NOMO-1 treated with DMSO at 0.1 percent for 48 hours (cell line): ENCODE results near the gene IL1R1.
A peak's percentile ranks its signal among the peaks of the same experiment; 100 is the strongest.

Experiments used
- DNase-seq: peaks from one replicate; lab custom pipeline; 2025; ENCODE audit not compliant: unreplicated experiment; lab: John Stamatoyannopoulos, UW

Gene IL1R1

GRCh38 chr2:102197389-102198137, 55.0 kb downstream of the IL1R1 start:
- DNase-seq, result no peak

GRCh38 chr2:102200539-102200938, 58.0 kb downstream of the IL1R1 start:
- no peak for DNase-seq

- no peak for DNase-seq
Observed at GRCh38 chr2:102204638-102205037, 62.1 kb downstream of the IL1R1 start.

- DNase-seq, result no peak
Observed at GRCh38 chr2:102206666-102207341, 64.3 kb downstream of the IL1R1 start.

GRCh38 chr2:102208774-102209173, 66.2 kb downstream of the IL1R1 start:
- no peak for DNase-seq

- no peak for DNase-seq
Observed at GRCh38 chr2:102209474-102209873, 66.9 kb downstream of the IL1R1 start.

- DNase-seq, result no peak
Observed at GRCh38 chr2:102217032-102217431, 74.5 kb downstream of the IL1R1 start.

- DNase-seq, result peak; percentile 39
Observed at GRCh38 chr2:102224824-102225739, 82.5 kb downstream of the IL1R1 start.

- DNase-seq, result no peak
Observed at GRCh38 chr2:102226171-102226570, 83.6 kb downstream of the IL1R1 start.

- DNase-seq, result no peak
Observed at GRCh38 chr2:102226612-102227391, 84.3 kb downstream of the IL1R1 start.

- DNase-seq, result no peak
Observed at GRCh38 chr2:102229141-102229769, 86.7 kb downstream of the IL1R1 start.
